NCI-H460 (cell line): ENCODE data around the gene ALDH9A1. TPM values are rescaled to one million over a fixed set of nuclear protein-coding genes. Genes with fewer than 3 reads are reported as not detected.
"Not testable (repeated sequence)": the region's sequence is repeated elsewhere in the genome, so short reads cannot be mapped to it uniquely, and the experiment has no call there.

Source experiments
- DNase-seq: peaks from one replicate; pipeline ENCODE4 v3.0.0-alpha.2; 2016; ENCODE audit warnings: low read depth; ENCODE audit errors: extremely low read depth
- polyA plus RNA-seq: library from polyadenylated mRNA; depleted of rRNA; stranded (reverse); fragments of >200 nt; gene quantifications from 2 replicates; pipeline ENCODE4 v1.2.3, GENCODE V29; 2014; cell fraction: nucleus; rRNA removed
- total RNA-seq: library from RNA; depleted of rRNA; stranded (reverse); fragments of >200 nt; shearing (Covaris generic); gene quantifications from 2 replicates; pipeline ENCODE4 v1.2.3, GENCODE V29; 2014; rRNA removed

Gene ALDH9A1
- 78.5 and 87.8 TPM in 2 replicates for total RNA-seq
- 98.5 and 99.6 TPM in 2 replicates for polyA plus RNA-seq

DNA sequence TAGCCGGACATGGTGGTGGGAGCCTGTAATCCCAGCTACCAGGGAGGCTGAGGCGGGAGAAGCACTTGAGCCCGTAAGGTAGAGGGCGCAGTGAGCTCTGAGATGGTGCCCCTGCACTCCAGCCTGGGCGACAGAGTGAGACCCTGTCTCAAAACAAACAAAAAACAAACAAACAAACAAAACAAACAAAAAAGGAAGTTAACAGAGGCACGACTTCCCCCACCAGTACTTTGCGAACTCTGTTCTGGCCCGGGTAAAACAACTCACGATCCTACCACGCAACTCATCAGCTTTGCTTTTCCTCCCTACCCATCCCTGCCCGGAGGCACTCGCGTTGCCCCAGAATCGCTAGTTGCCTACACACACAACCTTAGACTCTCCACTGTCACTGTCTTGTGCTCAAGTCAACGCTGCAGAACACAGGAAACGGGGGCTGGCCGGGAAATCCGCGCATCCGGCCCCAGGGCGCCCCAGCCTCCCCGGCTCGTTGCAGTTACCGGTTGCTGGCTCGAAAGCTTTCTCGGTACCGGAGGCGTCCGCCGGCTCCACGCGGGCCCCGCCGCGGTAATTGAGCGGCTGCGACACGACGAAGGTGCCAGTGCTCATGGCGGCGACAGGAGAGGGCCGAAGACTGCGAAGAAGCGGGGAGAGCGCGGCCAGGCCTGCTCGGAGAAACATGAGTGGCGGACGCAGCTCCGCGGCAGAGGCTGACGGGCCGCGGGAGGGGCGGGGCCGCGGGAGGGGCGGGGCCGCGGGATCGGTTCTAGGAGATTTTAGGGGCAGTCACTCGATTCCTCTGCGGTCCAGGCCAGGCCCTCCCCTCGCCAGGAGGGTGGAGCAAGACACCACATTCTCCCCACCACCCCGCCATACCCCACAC is at the start of gene ALDH9A1:
ALDH9A1 (minus strand) TSS at position 682 of the 880 bp plus-strand sequence; CDS start at position 678, 4 bp downstream.
- peak; percentile 77 for DNase-seq

DNA sequence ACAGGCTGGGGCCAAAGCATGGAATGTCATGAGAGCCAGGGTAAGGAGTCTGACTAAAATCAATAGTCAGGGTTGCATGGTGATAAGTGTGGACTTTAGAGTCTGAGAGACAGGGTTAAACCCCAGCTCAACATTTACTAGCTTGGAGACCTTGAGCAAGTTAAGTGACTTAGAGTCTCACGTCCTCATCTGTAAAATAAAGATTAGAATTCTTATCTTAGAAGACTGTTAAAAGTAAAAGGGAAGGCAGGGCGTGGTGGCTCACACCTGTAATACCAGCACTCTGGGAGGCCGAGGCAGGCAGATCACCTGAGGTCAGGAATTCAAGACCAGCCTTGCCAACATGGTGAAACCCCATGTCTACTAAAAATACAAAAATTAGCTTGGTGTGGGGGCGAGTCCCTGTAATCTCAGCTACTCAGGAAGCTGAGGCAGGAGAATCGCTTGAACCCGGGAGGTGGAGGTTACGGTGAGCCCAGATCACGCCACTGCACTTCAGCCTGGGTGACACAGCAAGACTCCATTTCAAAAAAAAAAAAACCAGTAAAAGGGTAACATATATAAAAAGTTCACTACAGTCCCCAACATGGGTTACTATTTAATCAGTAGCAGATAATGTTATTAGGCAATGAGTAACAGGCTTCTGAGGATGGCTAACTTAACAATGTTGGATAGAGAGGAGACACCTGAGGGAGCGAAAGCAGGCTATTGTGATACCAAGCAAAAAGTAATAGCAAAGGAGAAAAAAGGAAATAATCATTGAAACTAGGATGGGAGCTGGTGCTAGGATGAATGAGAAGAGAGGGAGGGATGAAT is 49.5 kb upstream of the ALDH9A1 start:
- no peak for DNase-seq

DNA sequence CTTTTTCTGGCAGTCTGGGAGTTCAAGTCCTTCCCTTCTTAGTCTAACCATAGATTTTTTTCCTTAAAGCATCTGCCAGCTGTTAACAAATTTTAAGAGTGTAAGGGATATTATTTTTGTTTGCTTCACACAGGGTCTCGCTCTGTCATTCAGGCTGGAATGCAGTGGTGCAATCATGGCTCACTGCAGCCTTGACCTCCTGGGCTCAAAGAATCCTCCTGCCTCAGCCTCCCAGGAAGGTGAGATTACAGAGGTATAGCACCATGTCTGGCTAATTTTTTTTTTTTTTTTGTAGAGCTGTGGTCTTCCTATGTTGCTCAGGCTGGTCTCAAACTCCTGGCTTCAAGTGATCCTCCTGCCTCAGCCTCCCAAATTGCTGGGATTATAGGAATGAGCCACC is 46.6 kb upstream of the ALDH9A1 start:
- not testable (repeated sequence) for DNase-seq

DNA sequence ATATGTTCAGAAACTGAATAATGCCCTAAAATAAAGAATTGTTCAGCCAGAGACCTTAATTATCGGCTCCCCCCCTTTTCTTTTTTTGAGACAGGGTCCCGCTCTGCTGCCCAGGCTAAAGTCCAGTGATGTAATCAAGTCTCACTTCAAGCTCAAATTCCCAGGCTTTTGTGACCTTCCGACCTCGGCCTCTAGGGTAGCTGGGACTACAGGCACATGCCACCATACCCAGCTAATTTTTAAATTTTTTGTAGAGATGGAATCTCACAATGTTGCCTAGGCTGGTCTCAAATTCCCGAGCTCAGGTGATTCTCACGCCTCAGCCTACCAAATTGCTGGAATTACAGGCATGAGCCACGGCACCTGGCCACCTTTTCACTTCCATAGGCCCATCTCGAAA is 43.8 kb upstream of the ALDH9A1 start:
- no peak for DNase-seq

DNA sequence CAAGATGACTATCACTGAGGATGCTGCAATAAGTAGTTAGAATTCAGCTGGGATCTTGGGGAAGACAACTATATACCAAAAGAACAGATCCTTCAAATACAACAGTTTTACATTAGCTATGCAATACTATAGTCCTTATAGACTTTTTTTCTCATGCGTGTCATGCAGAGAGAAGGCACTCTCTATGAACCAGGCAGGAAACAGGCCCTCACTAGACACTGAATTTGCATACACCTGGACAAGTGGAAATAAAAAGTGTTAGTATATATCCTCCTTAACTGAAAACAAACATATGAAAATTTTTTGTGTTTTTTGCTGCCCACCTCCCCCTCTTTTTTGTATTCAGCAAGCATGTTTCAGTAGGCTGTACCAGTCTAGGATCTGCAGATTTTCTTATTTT is 40.4 kb upstream of the ALDH9A1 start:
- DNase-seq = no peak

DNA sequence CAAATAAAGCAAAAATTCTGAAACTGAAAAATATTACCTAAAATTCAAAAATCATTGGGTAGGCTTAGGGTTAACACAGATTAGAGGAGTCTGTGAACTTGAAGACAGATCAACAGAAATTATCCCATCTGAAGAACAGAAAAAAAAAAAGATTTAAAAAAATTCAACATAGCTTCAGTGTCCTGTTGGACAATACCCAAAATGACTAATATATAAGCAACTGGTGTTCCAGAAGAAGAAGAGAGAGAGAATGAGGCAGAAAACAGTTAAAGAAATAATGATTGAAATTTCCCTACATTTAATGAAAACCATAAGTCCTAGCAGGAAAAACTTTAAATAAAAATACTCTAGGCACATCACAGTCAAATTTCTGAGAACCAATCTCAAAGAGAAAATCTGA is 38.8 kb upstream of the ALDH9A1 start:
- no peak for DNase-seq

DNA sequence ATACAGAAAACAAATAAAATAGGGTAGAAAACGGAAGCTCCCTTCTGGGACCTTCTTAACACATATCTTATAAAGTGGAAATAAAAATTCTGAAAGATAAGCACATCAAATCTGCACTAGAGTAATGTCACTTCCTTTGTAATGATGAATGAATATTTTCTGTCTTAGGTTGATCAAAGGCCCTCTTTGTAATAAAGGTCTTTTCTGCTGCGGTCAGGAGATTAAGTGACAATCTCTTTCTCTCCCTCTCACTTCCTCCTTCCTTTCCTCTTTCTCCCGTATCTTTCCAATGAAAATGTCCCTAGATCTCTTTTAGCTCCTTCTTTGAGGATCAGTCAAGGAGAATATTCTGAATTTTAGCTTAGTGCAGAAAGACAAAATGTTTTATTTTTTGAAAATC is 36.5 kb upstream of the ALDH9A1 start:
- no peak for DNase-seq

DNA sequence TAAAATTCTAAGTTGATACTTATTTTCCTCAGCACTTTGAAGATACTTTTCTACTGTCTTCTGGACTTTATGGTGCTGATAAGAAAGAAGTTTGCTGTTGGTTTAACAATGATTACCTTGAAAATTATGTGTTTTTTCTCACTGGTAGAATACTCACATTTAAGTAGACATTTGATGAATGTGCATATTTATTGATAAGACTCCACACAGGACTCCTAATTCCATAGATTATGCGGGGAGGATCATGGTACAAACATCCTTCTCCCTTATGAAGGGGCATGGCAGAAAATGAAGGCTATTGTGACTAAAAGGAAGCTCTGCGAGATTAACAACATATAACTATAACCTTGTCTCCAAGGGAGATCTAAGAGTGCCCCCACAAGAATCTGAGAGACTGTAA is 28.5 kb upstream of the ALDH9A1 start:
- DNase-seq = no peak

DNA sequence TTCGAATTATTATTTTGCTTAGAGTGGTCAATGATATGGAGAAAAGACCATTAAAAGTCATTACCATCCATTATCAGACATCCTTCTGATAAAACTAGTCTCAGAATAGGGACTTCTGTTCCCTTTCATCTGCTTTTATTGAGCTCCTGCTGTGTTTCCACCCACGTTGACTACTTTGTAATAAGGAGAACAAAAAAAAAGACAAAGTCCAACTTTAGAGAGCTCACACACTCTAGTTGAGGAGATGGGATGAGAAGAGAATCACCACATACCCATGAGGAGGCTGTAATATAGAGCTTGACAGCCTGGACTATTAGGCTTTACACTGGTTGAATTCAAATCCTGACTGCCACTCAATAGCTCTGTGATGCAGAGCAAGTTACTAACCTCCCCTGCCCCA is 27.8 kb upstream of the ALDH9A1 start:
- DNase-seq = no peak

DNA sequence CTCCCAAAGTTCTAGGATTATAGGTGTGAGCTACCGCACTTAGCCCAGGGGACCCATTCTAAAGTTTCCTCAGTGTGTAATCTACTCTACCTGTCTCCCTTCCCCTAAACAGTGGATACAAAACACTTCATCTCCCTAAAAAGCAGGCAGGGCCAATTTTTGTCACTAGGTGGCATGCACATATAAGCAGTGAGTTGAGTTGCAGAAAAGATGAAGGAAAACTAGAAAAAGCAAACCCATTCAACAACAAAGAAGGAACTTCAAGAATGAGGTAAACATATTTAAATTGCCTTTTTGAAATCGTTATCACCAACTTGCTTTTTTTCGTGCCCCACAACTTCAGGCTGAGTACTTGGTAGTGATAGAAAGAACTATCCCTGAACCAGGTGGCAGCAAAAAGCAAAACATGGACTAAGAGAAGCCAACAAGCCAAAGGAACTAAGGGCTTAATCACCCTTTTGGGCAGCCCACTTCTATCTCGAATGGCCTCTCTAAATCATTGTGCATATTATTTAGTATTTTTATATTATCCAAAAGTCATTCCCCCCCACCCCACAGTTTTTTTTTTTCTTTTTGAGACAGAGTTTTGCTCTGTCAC is 19.7 kb upstream of the ALDH9A1 start:
- DNase-seq = peak; percentile 68

DNA sequence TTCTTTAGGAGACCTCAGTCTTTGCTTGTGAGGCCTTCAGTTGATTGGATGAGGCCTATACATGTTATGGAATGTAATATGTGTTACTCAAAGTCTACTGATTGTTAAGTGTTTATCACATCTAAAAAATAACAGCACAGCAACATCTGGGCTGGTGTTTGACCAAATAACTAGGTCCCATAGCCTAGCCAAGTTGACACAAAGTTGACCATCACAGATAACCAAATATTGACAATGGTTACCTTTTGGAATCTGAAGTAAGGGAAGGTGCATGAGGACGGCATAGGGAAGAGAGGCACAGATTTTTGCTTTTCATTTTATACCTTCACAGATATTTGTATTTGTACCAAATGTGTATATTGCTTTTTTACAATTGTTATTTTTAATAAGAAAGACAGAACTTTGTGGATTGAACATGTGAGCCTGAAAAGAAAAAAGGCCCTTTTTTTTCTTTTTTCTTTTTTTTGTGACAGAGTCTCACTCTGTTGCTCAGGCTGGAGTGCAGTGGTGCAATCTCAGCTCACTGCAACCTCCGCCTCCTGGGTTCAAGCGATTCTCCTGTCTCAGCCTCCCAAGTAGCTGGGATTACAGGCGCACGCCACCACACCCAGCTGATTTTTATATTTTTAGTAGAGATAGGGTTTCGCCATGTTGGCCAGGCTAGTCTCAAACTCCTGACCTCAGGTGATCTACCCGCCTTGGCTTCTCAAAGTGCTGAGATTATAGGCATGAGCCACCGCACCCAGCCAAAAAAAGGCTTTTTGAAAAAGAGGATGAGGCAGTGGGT is 18.1 kb upstream of the ALDH9A1 start:
- DNase-seq = not testable (repeated sequence)

DNA sequence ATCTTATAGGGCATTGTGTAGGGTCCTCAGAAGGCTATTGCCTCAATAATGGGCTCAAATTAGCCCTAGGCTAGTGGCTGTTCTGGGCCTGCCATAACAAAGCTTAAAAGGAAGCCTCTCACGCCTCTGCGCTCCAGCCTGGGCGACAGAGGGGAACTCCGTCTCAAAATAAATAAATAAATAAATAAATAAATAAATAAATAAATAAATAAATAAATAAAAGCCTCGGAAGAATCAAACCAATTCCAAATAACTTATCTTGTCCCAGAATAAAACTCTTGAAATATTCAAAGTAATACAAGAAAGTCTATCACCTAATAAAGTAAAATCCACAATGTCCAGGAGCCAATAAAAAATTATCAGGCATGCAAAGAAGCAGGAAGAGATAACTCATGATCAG is 14.4 kb upstream of the ALDH9A1 start:
- no peak for DNase-seq

DNA sequence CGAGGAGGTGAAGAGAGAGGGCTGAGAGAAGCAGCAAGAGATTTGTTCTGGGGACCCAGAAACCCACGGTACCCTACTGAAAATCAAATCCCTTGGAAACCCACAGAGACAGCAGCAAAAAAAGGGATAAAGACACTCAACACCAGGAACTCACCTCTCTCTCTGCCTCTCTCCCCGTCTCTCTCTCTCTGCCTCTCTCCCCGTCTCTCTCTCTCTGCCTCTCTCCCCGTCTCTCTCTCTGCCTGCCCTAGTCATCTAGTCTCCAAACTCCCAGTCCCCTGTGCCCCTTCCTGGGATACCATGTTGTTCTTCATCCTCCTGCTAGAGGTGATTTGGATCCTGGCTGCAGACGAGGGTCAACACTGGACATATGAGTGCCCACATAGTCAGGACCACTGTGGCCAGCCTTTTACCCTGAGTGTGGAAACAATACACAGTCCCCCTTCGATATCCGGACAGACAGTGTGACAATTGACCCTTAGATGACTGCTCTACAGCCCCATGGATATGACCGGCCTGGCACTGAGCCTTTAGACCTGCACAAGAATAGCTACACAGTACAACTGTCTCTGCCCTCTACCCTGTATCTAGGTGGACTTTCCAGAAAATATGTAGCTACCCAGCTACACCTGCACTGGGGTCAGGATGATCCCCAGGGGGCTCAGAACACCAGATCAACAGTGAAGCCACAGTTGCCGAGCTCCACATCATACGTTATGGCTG is 9.8 kb upstream of the ALDH9A1 start:
- no peak for DNase-seq

DNA sequence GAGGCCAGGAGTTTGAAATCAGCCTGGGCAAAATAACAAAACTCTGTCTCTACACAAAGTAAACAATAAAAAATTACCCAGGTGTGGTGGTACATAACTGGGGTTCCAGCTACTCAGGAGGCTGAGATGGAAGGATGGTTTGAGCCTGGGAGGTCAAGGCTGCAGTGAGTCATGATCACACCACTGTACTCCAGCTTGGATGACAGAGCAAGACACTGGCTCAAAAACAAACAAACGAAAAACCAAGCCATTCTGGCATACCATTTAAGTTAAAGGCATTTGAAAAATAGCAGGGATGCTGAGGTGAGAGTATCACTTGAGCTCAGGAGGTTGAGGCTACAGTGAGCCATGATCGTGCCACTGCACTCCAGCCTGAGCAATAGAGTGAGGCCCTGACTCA is 5.3 kb upstream of the ALDH9A1 start:
- DNase-seq = no peak

DNA sequence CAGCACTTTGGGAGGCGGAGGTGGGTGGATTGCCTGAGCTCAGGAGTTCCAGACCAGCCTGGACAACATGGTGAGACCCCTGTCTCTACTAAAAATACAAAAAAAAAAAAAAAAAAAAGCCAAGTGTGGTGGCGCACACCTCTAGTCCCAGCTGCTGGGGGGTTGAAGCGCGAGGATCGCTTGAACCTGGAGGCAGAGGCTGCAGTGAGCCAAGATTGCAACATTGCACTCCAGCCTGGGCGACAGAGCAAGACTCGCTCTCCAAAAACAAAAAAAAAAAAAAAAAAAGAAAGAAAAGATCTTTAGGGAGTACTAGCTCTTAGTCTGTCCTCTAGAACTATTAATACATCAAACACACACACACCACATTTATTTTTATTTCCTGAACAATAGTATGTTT is 3.6 kb upstream of the ALDH9A1 start:
- not testable (repeated sequence) for DNase-seq

DNA sequence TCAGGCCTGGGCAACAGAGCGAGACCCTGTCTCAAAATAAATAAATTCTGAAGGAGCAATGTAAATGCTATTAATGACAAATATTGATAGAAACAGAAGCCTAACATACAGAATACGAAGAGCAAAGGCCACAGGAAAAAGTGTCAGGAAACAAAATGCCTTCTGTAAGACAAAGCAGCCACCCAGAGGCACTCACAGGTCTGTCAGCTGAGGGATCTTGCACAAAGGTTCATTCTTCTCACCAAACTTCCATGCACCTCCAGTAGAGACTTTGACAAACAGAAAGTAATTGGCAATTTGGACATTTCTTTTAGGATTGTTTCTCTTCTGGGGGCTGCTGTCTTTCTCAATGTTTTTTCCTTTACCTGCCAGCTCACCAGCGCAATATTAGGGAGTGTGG is 1.2 kb upstream of the ALDH9A1 start:
- DNase-seq = no peak

DNA sequence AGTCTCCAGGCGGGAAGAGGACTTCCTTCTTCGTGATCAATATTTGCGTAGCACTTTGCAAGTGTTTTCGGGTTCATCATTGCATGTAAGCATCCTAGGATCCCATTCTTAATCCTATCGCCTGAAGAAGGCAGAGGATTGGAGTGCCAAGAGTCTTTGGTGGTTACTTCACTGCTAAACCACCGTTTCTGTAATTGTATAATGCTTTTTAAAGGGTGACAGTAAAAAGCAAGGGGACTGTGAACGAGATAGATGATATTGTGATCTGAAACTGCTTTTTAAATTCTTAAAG is 345 bp upstream of the ALDH9A1 start:
- DNase-seq = no peak

DNA sequence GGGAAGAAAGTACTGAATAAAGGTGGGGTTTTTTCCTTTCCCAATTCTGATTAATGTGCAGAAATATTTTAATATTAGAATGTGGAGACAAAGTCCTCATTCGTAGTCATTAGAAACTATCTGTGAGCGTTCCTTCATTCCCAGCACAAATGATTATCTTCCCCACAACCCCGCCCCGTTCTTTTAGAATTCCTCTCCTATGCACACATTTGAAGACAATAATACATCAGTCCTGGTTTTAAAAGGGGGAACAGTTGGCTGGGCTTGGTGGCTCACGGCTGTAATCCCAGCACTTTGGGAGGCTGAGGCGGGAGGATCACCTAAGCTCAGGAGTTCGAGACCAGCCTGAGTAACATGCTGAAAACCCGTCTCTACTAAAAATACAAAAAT is 876 bp downstream of the ALDH9A1 start:
- no peak for DNase-seq

DNA sequence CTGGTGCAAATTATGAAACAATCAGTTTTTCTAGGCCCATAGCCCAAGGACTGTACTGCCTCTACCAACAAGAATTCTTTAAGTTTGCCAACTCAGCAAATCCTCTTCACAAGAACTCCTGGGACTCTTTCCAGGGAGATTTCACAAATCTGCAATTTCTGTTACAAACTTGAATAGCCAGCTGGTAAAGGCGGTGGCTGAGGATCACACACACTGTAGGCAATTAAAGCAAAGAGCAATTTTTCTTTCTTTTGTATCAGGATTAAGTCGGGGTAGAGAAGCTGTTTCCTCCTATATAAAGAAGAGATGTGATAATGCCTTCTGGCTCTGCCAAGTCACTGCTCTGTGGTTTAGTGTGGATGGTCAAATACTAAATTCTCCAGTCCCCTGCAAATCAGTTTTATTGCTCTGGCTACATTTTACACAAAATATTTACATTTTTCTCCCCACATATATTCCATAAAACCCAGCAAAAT is 1.7 kb downstream of the ALDH9A1 start:
- DNase-seq = no peak

DNA sequence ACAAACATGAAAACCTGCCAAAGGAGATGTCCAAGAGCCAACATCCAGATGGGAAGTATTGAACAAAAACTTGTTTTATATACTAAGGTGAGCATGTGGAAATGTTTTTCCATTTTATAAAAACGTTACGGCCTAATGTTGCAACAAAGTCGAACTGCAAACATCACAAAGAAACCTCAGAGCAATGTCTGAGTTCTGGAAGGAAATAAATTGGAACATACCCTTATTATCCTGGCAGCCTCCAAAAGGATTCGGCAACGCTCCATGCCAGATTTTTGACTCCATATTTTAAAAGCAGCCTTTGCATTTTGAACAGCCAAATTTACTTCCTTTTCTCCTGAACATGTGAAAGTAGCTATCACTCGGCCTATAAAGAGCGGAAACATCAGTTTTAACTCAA is 3.3 kb downstream of the ALDH9A1 start:
- no peak for DNase-seq
